ENCODE measurements around the gene KRTAP12-3.
"Not testable (repeated sequence)": the region's sequence is repeated elsewhere in the genome, so short reads cannot be mapped to it uniquely, and the experiment has no call there.

The KRTAP12-3 gene

DNA sequence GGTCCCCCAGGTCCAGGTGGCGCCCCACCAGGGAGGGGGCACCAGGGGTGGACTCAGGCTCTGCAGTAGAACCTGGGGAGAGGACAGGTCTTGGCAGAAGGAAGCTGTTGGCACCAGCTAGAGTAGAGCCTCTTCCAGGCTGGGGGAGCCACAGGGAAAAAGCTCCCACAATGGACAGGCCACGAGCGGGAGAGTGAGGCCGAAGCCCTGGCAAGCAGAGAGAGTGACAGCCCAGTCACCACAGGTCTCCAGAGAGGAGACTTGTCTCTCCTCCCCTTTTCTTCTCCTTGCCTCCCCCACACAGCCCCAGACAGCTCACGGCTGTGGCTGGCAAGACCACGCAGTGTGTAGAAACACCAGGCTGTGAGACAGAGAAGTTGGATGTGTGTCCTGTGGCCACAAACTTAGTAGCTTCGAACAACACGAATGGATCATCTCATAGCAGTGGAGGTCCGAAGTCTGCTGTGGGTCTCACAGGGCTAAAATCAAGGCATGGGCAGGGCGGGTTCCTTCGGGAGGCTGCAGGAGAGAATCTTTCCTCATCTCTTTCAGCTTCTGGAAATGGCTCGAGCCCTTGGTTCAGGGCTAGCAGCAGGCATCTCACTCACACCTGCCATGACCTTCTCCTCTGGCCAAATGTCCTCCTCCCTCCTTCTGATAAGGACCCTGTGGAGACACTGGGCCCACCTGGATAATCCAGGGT, 6.6 kb upstream of the KRTAP12-3 start:
- DNase-seq (ENCODE audit: low read depth) = no peak

DNA sequence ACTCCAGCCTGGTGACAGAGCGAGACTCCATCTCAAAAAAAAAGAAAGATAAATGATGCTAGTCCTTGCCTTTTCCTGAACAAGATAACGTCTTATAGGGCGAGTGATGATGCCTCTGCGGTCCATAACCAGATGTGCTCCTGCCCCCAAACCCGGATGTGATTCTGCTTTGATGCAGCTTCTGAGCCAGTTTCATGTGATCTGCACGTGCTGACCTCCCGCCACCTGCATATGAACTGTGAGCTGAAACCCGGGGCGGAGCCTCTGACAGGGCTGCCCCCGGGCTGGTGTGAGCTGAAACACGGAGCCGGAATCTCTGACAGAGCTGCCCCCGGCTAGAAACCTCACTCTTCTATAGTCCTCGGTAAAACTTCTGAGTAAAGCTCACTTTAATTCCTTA, 4.6 kb upstream of the KRTAP12-3 start:
- no peak for DNase-seq (ENCODE audit: low read depth)

GRCh38 chr21:44653656-44654575, 3.8 kb upstream of the KRTAP12-3 start:
- DNase-seq (ENCODE audit: low read depth) = no peak

GRCh38 chr21:44654576-44655175, 3.1 kb upstream of the KRTAP12-3 start, which contains the start of gene KRTAP12-4:
Gene KRTAP12-4, minus strand, starts transcription at chr21:44654659. Its CDS starts 45 bp downstream, at chr21:44654614.
- no peak for DNase-seq (ENCODE audit: low read depth)

GRCh38 chr21:44656868-44657267, 864 bp upstream of the KRTAP12-3 start:
- DNase-seq (ENCODE audit: low read depth) = no peak

- DNase-seq (ENCODE audit: low read depth) = no peak
Observed at GRCh38 chr21:44658541-44658910, 794 bp downstream of the KRTAP12-3 start.

DNA sequence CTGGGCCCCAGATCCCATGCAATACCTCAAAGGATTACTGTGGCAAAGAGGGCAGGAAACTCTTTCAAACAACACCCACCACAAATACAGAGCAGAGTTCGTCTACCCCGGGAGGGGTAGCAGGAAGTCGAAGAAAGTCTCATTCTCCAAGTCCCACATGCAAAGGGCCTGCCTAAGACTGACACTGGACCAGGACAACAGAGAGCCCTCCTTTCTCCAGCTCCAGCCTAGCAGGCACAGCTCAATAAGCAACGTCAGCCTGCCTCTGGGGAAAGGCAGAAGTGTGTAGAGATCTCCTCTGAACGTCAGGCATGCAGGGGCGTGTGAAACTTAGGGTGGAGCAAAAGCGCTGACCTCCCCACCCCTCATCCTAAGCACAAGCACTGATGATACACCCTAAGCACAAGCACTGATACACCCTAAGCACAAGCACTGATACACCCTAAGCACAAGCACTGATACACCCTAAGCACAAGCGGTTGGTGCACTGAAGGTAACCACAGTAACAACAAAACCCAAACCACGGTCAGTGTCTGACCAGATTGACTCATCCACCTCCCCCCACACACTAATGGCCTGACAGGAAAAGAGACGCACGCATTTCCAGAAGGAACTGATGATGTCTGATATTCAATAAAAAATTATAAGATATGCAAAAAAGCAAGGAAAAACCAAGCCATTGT, 1.3 kb downstream of the KRTAP12-3 start:
- DNase-seq (ENCODE audit: low read depth) = no peak

DNA sequence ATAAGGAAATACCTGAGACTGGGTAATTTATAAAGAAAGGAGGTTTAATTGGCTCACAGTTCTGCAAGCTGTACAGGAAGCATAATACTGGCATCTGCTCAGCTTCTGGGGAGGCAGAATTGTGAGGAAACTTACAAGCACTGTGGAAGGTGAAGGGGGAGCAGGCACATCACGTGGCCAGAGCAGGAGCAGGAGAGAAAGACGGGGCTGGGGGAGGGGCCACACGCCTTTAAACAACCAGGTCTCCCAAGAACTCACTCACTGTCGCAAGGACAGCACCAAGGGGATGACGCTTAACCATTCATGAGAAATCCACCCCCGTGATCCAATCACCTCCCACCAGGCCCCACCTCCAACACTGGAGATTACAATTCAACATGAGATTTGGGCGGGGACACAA, 3.8 kb downstream of the KRTAP12-3 start:
- DNase-seq (ENCODE audit: low read depth) = not testable (repeated sequence)

GRCh38 chr21:44664691-44665090, 7.0 kb downstream of the KRTAP12-3 start:
- no peak for DNase-seq (ENCODE audit: low read depth)

DNA sequence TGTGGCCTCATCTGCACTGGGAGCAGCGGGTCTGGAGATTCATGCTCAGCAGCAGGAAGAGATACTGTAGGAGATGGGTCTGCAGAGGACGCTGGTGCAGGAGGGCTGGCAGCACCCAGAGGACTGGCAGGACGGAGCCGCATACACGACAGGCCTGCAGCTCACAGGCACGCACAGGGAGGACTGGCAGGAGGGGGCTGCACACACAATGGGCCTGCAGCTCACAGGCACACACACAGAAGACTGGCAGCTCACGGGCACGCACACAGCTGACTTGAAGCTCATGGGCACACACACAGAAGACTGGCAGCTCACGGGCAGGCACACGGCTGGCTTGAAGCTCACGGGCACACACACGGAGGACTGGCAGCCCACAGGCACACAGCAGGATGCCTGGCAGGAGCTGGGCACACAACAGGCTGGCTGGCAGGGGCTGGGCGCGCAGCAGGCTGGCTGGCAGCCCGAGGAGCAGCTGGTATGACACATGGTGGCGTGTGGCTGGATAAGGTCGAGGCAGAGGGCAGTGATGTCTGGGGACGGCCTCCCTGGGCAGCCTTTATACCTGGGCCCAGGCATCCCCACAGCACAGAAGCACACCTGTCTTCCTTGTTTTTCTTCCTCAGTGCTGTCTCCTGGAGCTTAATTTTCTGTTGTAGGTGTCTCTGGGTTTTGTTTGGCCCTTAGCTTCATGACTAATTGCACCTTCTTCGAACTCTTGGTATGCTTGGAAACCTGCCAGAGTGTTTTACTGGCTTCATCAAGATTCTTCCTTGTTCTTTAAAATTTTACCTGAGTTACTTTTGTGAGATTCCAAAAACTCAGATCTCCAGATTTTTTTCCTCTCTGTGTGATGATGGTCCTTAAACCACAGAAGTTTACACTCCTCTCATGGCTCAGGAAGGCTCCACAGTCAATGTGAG, 8.9 kb downstream of the KRTAP12-3 start, which contains the start of gene KRTAP12-2:
TSS of gene KRTAP12-2 (minus strand) at position 527 of the 920 bp plus-strand sequence. CDS start at position 486, 41 bp downstream.
- no peak for DNase-seq (ENCODE audit: low read depth)

DNA sequence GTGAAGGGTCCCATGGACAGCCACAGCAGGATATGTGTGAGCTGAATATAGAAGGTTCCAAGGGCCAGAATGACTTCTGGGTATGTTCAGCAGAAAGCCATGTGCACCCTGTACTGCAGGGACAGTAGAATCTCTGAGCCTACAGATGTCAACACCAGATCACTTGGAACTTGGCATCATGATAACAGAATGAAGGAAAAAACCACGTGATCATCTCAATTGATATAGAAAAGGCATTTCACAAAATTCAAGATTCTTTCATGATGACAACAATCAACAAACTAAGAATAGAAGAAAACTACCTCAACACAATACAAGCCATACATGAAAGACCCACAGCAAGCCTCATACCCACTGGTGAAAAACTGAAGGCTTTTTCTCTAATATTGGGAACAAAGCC, 9.9 kb downstream of the KRTAP12-3 start:
- no peak for DNase-seq (ENCODE audit: low read depth)

GRCh38 chr21:44670642-44671432, 13.1 kb downstream of the KRTAP12-3 start:
- DNase-seq (ENCODE audit: low read depth) = no peak

DNA sequence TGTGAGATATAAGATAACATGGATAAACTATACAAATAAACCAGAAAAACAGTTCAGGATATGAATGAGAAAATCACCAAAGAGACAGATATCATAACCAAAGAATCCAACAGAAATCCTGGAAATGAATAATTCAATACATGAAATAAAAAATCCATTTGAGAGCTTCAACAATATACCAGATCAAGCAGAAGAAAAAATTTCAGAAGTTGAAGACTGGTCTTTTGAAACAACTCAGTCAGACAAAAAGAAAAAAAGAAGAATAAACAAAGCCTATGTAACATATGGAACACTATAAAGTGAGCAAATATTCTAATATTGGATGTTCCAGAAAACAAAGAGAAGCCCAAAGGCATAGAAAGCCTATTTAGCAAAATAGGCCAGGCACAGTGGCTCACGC, 14.2 kb downstream of the KRTAP12-3 start:
- DNase-seq (ENCODE audit: low read depth) = no peak

- DNase-seq (ENCODE audit: low read depth) = no peak
Observed at GRCh38 chr21:44677881-44678280, 20.1 kb downstream of the KRTAP12-3 start.

GRCh38 chr21:44681152-44681551, 23.4 kb downstream of the KRTAP12-3 start:
- DNase-seq (ENCODE audit: low read depth) = no peak

GRCh38 chr21:44681861-44682579, 24.3 kb downstream of the KRTAP12-3 start, which contains the start of gene KRTAP12-1:
Gene KRTAP12-1, minus strand, starts transcription at chr21:44682163. Its CDS starts 40 bp downstream, at chr21:44682123.
- no peak for DNase-seq (ENCODE audit: low read depth)

- DNase-seq (ENCODE audit: low read depth) = no peak
Observed at GRCh38 chr21:44682580-44683151, 24.9 kb downstream of the KRTAP12-3 start.

- no peak for DNase-seq (ENCODE audit: low read depth)
Observed at GRCh38 chr21:44684077-44684476, 26.3 kb downstream of the KRTAP12-3 start.

DNA sequence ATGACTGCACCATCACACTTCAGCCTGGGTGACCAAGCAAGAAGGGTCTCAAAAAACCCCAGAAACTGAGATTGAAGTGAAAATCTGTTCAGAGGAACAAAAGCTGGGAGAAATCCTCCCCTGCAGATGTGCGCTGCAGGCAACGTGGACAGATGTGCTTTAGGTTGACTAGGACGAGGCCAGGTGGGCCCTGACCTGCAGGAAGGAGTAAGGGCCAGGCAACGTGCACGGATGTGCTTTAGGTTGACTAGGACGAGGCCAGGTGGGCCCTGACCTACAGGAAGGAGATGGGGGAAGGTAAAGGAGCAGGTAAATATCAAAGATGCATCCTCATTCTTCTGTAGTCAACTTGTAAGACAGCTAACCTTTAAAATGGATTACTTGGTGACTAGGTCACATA, 26.8 kb downstream of the KRTAP12-3 start:
- DNase-seq (ENCODE audit: low read depth) = no peak

Data from activated T-cell treated with anti-CD3 and anti-CD28 coated beads for 48 hours (primary cell).